Right atrium auricular region (tissue), 2 donors: ENCODE measurements around the gene CHD6. TPM values are rescaled to one million over a fixed set of nuclear protein-coding genes. Genes with fewer than 3 reads are reported as not detected.

Source experiments
- DNase-seq: peaks from one replicate; pipeline ENCODE4 v3.0.0-alpha.2; 2019; ENCODE audit warnings: low spot score
- H3K27ac ChIP-seq, 2 donors: fragments of 200-600 bp; sonication (generic); 1 replicate in 1 of 2; 2 replicates in 1 of 2; pipeline ENCODE4 v1.5.1; 2016 to 2019
- H3K27me3 ChIP-seq, 2 donors: fragments of 200-600 bp; sonication (generic); one replicate each; pipeline versions ENCODE4 v1.5.1 to v1.6.0; 2017 to 2019
- H3K36me3 ChIP-seq: fragments of 200-600 bp; sonication (generic); one replicate; pipeline ENCODE4 v1.5.1; 2016
- H3K4me1 ChIP-seq, 2 donors: fragments of 200-600 bp; sonication (generic); one replicate each; pipeline versions ENCODE4 v1.5.1 to v1.6.0; 2017 to 2019
- H3K4me3 ChIP-seq, 2 donors: fragments of 200-600 bp; sonication (generic); 1 replicate in 1 of 2; 2 replicates in 1 of 2; pipeline ENCODE4 v1.5.1; 2017 to 2019; ENCODE audit warnings: mild to moderate bottlenecking in 1 of 2, moderate library complexity in 1 of 2
- H3K9me3 ChIP-seq, 2 donors: fragments of 200-600 bp; sonication (generic); one replicate each; pipeline ENCODE4 v1.5.1; 2019
- CTCF ChIP-seq, 2 donors: fragments of 200-600 bp; sonication (generic); IDR thresholded peaks; one replicate each; pipeline ENCODE4 v1.5.1; 2019; ENCODE audit warnings: antibody characterized with exemption in 2 of 2
- total RNA-seq, 2 donors: library from RNA; depleted of rRNA; stranded (reverse); fragments of >200 nt; gene quantifications; one replicate each; pipeline ENCODE4 v1.1.0, GENCODE V29; 2016

CHD6 gene
- total RNA-seq, 2 donors from 2014 or later, result 22.2 to 27.4 TPM

- H3K27ac ChIP-seq, result no peak overlapping the region
- no peaks in the 10 kb centered on the region for H3K9me3 ChIP-seq
- no peak for DNase-seq
- H3K36me3 ChIP-seq, result peaks cover 52% of the 10 kb centered on the region
- H3K4me1 ChIP-seq, result no peaks in the 10 kb centered on the region
- H3K27me3 ChIP-seq, result no peaks in the 10 kb centered on the region
- TF ChIP-seq CTCF (IDR thresholded peaks at IDR 0.05), result no peak
- H3K4me3 ChIP-seq, result no peak overlapping the region
Observed at GRCh38 chr20:41436679-41437078, 181.5 kb downstream of the CHD6 start.

DNA sequence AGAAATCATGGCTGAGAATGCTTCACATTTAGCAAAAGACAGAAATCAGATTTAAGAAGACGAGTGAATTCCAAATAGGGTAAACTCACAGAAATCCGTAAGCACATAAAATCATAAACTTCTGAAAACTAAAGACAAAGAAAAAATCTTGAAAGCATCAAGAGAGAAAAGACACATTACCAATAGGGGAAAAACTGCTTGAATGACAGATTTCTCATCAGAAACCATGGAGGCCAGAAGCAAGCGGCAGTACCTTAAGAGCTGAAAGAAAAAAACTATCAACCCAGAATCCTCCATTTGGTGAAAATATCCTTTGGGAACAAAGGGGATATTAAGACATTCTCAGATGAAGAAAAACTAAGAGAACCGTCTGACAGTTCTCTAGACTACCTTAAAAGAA lies 185.0 kb downstream of the CHD6 start:
- no peaks in the 10 kb centered on the region for H3K9me3 ChIP-seq
- no peaks in the 10 kb centered on the region for H3K27me3 ChIP-seq
- H3K4me1 ChIP-seq, result no peaks in the 10 kb centered on the region
- TF ChIP-seq CTCF (IDR thresholded peaks at IDR 0.05), result no peak
- H3K36me3 ChIP-seq, result peaks cover 31% of the 10 kb centered on the region
- H3K4me3 ChIP-seq, result no peak overlapping the region
- DNase-seq, result no peak
- no peak overlapping the region for H3K27ac ChIP-seq

- no peak for TF ChIP-seq CTCF (IDR thresholded peaks at IDR 0.05)
Observed at GRCh38 chr20:41432746-41433145, 185.4 kb downstream of the CHD6 start.

DNA sequence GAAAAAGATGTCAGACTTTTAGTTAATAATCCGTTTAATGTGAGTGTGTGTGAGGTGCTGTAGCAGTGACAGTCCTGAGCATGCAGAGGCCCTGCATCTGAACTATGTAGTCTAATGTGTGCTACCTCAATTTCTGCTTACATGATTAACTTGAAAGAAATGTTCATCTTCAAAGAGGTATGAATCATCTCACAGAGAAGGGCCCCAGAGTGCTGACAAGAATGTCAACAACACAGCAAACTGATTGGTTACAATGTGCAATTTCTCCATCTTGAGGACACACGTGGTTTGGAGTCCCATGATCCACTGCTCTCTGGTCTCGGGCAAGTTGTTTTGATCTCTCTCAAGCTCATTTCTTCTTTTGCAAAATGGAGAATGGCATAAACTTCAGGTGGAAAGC lies 189.9 kb downstream of the CHD6 start:
- no peaks in the 10 kb centered on the region for H3K27me3 ChIP-seq
- peak overlapping the region in 1 of 2 donors; percentile 6 for H3K27ac ChIP-seq
- peaks cover 0 to 29% of the 10 kb centered on the region in 2 donors for H3K4me1 ChIP-seq
- no peak overlapping the region for H3K4me3 ChIP-seq
- H3K9me3 ChIP-seq, result no peaks in the 10 kb centered on the region
- no peak for DNase-seq
- TF ChIP-seq CTCF (IDR thresholded peaks at IDR 0.05), result no peak
- H3K36me3 ChIP-seq, result peaks cover 27% of the 10 kb centered on the region

More at GRCh38 chr20:41432746-41433145, 185.4 kb downstream of the CHD6 start:
- Histone ChIP-seq H3K4me1 (no peaks in the 10 kb centered on the region), H3K9me3 (no peaks in the 10 kb centered on the region), H3K27me3 (no peaks in the 10 kb centered on the region), H3K4me3 (no peak overlapping the region), H3K36me3 (peaks cover 31% of the 10 kb centered on the region), H3K27ac (no peak overlapping the region)
- DNase-seq, result no peak

GRCh38 chr20:41427833-41428232 lies 190.3 kb downstream of the CHD6 start:
- Histone ChIP-seq H3K27ac (peak overlapping the region in 1 of 2 donors; percentile 6), H3K9me3 (no peaks in the 10 kb centered on the region), H3K4me3 (no peak overlapping the region), H3K27me3 (no peaks in the 10 kb centered on the region), H3K4me1 (peaks cover 0 to 29% of the 10 kb centered on the region in 2 donors), H3K36me3 (peaks cover 32% of the 10 kb centered on the region)
- DNase-seq, result no peak
- no peak for TF ChIP-seq CTCF (IDR thresholded peaks at IDR 0.05)

DNA sequence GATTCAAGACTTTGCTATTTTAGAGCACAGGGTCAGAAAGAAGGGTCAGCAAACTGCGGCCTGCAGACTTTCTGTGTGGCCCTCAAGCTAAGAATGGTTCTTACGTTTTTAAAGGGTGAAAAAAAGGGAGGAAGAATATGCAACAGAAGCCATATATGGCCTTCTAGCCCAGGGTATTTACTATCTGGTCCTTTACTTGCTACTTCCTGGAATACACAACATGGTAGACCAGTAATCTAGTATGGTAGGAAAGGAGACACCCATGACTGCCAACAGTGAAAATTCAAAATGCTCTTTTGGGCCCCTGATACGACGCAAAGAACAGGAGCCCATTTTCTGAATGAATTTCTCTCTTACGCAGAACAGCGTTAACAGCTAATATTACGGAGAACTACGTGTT lies 191.2 kb downstream of the CHD6 start:
- TF ChIP-seq CTCF (IDR thresholded peaks at IDR 0.05), result no peak
- Histone ChIP-seq H3K4me1 (peaks cover 0 to 29% of the 10 kb centered on the region in 2 donors), H3K27ac (peak overlapping the region in 1 of 2 donors; percentile 6), H3K9me3 (no peaks in the 10 kb centered on the region), H3K4me3 (no peak overlapping the region), H3K36me3 (peaks cover 40% of the 10 kb centered on the region), H3K27me3 (no peaks in the 10 kb centered on the region)
- DNase-seq, result no peak
